IMR-90 (cell line): Measurements from ENCODE around the gene UBE2C. TPM values are rescaled to one million over a fixed set of nuclear protein-coding genes. Genes with fewer than 3 reads are reported as not detected.

ENCODE experiments used
- ATAC-seq: fragments of 200-7000 bp; cut with Tn5 transposase; 2 replicates; pipeline ENCODE4 v1.9.1; 2020; ENCODE audit warnings: low read depth, mild to moderate bottlenecking, moderate library complexity
- BruUV-seq: library from RNA; stranded (reverse); fragments of 400-500 nt; replicated peaks from 2 replicates; lab custom pipeline; 2021; lab: Mats Ljungman, UMichigan
- CTCF ChIA-PET: fragments of 300-600 bp; formaldehyde crosslinking; extraction: SDS; loops from one replicate; lab custom pipeline; 2021; ENCODE audit warnings: antibody characterized with exemption; lab: Yijun Ruan, JAX
- POLR2A ChIA-PET: fragments of 300-600 bp; sonication (Branson Sonifier 250); formaldehyde crosslinking; loops from one replicate; lab custom pipeline; 2022; ENCODE audit warnings: antibody characterized with exemption; ENCODE audit not compliant: unreplicated experiment; lab: Charles Lee
- DNase-seq: peaks from one replicate; pipeline ENCODE4 v3.0.0; 2013
- H2AFZ ChIP-seq: replicated peaks from 2 replicates; pipeline ENCODE3; 2013; ENCODE audit warnings: low read length, mild to moderate bottlenecking; ENCODE audit not compliant: poor library complexity
- H2AK5ac ChIP-seq: 2 replicates; pipeline ENCODE4 v1.6.1; 2013; ENCODE audit warnings: low read depth, low read length, inconsistent platforms
- H2AK9ac ChIP-seq: replicated peaks from 2 replicates; pipeline ENCODE3; 2013; ENCODE audit warnings: mild to moderate bottlenecking, low read depth, low read length, moderate library complexity; ENCODE audit not compliant: poor library complexity
- H2BK120ac ChIP-seq: 2 replicates; pipeline ENCODE4 v1.6.1; 2013; ENCODE audit warnings: low read depth, low read length, inconsistent platforms
- H2BK15ac ChIP-seq: 3 replicates; pipeline ENCODE4 v1.6.1; 2013; ENCODE audit warnings: low read depth, low read length, inconsistent platforms
- H2BK20ac ChIP-seq: 2 replicates; pipeline ENCODE4 v1.6.1; 2013; ENCODE audit warnings: low read depth, mild to moderate bottlenecking, inconsistent platforms, low read length, moderate library complexity
- H2BK5ac ChIP-seq: 2 replicates; pipeline ENCODE4 v1.6.1; 2013; ENCODE audit warnings: mild to moderate bottlenecking, low read depth, low read length, inconsistent platforms; ENCODE audit not compliant: poor library complexity, severe bottlenecking
- H3K14ac ChIP-seq: replicated peaks from 2 replicates; pipeline ENCODE4 v1.6.1; 2013; ENCODE audit warnings: low read depth, low read length, inconsistent platforms
- H3K18ac ChIP-seq: 2 replicates; pipeline ENCODE4 v1.6.1; 2013; ENCODE audit warnings: low read depth, low read length, control low read depth
- H3K23ac ChIP-seq: 2 replicates; pipeline ENCODE4 v1.6.1; 2013; ENCODE audit warnings: low read depth, low read length, inconsistent platforms
- H3K27ac ChIP-seq: 2 replicates; pipeline ENCODE4 v1.5.1; 2013; ENCODE audit warnings: mild to moderate bottlenecking, control low read depth, low read length; ENCODE audit not compliant: insufficient read depth
- H3K27me3 ChIP-seq: 2 replicates; pipeline ENCODE4 v1.6.1; 2013; ENCODE audit warnings: low read length; ENCODE audit not compliant: control insufficient read depth, insufficient read depth
- H3K36me3 ChIP-seq: 2 replicates; pipeline ENCODE4 v1.6.1; 2013; ENCODE audit warnings: low read length, mixed read lengths; ENCODE audit not compliant: control insufficient read depth, insufficient read depth
- H3K4ac ChIP-seq: 2 replicates; pipeline ENCODE4 v1.6.1; 2013; ENCODE audit warnings: low read depth, low read length, inconsistent platforms
- H3K4me1 ChIP-seq: 2 replicates; pipeline ENCODE4 v1.6.1; 2013; ENCODE audit warnings: low read length, mixed read lengths; ENCODE audit not compliant: control insufficient read depth, insufficient read depth
- H3K4me2 ChIP-seq: 2 replicates; pipeline ENCODE4 v1.6.1; 2013; ENCODE audit warnings: low read depth, mild to moderate bottlenecking, control low read depth, low read length, moderate library complexity
- H3K4me3 ChIP-seq: 2 replicates; pipeline ENCODE4 v1.5.1; 2013; ENCODE audit warnings: low read depth, mild to moderate bottlenecking, control low read depth, low read length, moderate library complexity; ENCODE audit not compliant: insufficient read depth
- H3K56ac ChIP-seq: 2 replicates; pipeline ENCODE4 v1.6.1; 2013; ENCODE audit warnings: low read length, inconsistent platforms; ENCODE audit not compliant: insufficient read depth; ENCODE audit errors: extremely low read depth
- H3K79me1 ChIP-seq, 2 experiments: 2 replicates each; pipeline ENCODE4 v1.6.1; 2013; ENCODE audit warnings: low read length in 2 of 2, inconsistent platforms in 1 of 2, low read depth in 1 of 2
- H3K9ac ChIP-seq: 2 replicates; pipeline ENCODE4 v1.6.1; 2013; ENCODE audit warnings: low read depth, low read length, control low read depth
- H3K9me1 ChIP-seq: 2 replicates; pipeline ENCODE4 v1.6.1; 2013; ENCODE audit warnings: low read length, inconsistent platforms; ENCODE audit not compliant: insufficient read depth
- H3K9me3 ChIP-seq: 2 replicates; pipeline ENCODE4 v1.6.1; 2013; ENCODE audit warnings: low read length; ENCODE audit not compliant: control insufficient read depth, insufficient read depth
- H4K20me1 ChIP-seq: 2 replicates; pipeline ENCODE4 v1.6.1; 2013; ENCODE audit warnings: low read length, inconsistent platforms; ENCODE audit not compliant: insufficient read depth
- H4K5ac ChIP-seq: 2 replicates; pipeline ENCODE4 v1.6.1; 2013; ENCODE audit warnings: mild to moderate bottlenecking, low read depth, low read length, control low read depth
- H4K8ac ChIP-seq, 2 experiments: 2 replicates each; pipeline ENCODE4 v1.6.1; 2013; ENCODE audit warnings: low read depth in 2 of 2, low read length in 2 of 2, control low read depth in 1 of 2, inconsistent platforms in 1 of 2
- H4K91ac ChIP-seq: 2 replicates; pipeline ENCODE4 v1.6.1; 2013; ENCODE audit warnings: low read depth, low read length, inconsistent platforms; ENCODE audit not compliant: insufficient read depth
- BHLHE40 ChIP-seq: fragments of 150-350 bp; IDR thresholded peaks from 2 replicates; pipeline ENCODE4 v1.6.1; 2016; ENCODE audit warnings: mild to moderate bottlenecking, low read depth, low read length
- CEBPB ChIP-seq: IDR thresholded peaks from 2 replicates; pipeline ENCODE4 v1.6.1; 2012; ENCODE audit warnings: low read depth, low read length, improper control_type of control experiment
- FOS ChIP-seq: fragments of 150-350 bp; IDR thresholded peaks from 2 replicates; pipeline ENCODE4 v1.6.1; 2016; ENCODE audit warnings: low read depth, low read length
- MXI1 ChIP-seq: IDR thresholded peaks from 2 replicates; pipeline ENCODE4 v1.6.1; 2012; ENCODE audit warnings: low read depth, mild to moderate bottlenecking, low read length, moderate library complexity, borderline replicate concordance
- NFE2L2 ChIP-seq: fragments of 150-350 bp; IDR thresholded peaks from 2 replicates; pipeline ENCODE4 v1.6.1; 2016; ENCODE audit warnings: low read depth, mild to moderate bottlenecking, low read length
- POLR2A ChIP-seq: IDR thresholded peaks from 2 replicates; pipeline ENCODE4 v1.6.1; 2012; ENCODE audit warnings: mild to moderate bottlenecking, low read depth, low read length
- RAD21 ChIP-seq: IDR thresholded peaks from 2 replicates; pipeline ENCODE4 v1.6.1; 2012; ENCODE audit warnings: low read length, improper control_type of control experiment
- RCOR1 ChIP-seq: IDR thresholded peaks from 2 replicates; pipeline ENCODE4 v1.6.1; 2012; ENCODE audit warnings: mild to moderate bottlenecking, low read length, improper control_type of control experiment; ENCODE audit not compliant: insufficient replicate concordance
- RFX5 ChIP-seq: IDR thresholded peaks from 2 replicates; pipeline ENCODE4 v1.8.0; 2012; ENCODE audit warnings: low read depth, mild to moderate bottlenecking, low read length, moderate library complexity
- SMC3 ChIP-seq: fragments of 150-350 bp; IDR thresholded peaks from 2 replicates; pipeline ENCODE4 v1.6.1; 2016; ENCODE audit warnings: low read depth, mild to moderate bottlenecking, antibody characterized with exemption, low read length, moderate library complexity
- WGBS, 2 experiments: methylation state at CpG; one replicate each; pipeline versions ENCODE4 v1.1.5 to v1.1.7; 2013; ENCODE audit warnings: missing lambda C conversion rate in 2 of 2; ENCODE audit not compliant: insufficient read length in 1 of 2; ENCODE audit errors: extremely low coverage in 2 of 2; 5-methylcytosine and 5-hydroxymethylcytosine counted together
- dilution Hi-C: fragments of 300-500 bp; cut with HindIII; formaldehyde crosslinking; loops from one replicate; pipeline ENCODE4 v1.14.3; 2018; ENCODE audit warnings: low sequenced_read_pairs; ENCODE audit not compliant: unreplicated experiment
- in situ Hi-C: fragments of 300-500 bp; cut with MboI; formaldehyde crosslinking; loops from 3 replicates; pipeline ENCODE4 v1.14.3; 2019; ENCODE audit warnings: low sequenced_read_pairs, inconsistent platforms, mixed read lengths
- intact Hi-C: fragments of 100-400 bp; cut with micrococcal nuclease; formaldehyde crosslinking; loops from 2 replicates; pipeline ENCODE4 v1.10.0; 2022
- polyA plus RNA-seq, 3 experiments: library from polyadenylated mRNA; depleted of rRNA; stranded (reverse); fragments of >200 nt; gene quantifications; 2 replicates each; pipeline ENCODE4 v1.2.3, GENCODE V29; 2012; ENCODE audit warnings: low replicate concordance in 1 of 3
- total RNA-seq: library from RNA; depleted of rRNA; stranded (reverse); fragments of >200 nt; gene quantifications from 2 replicates; pipeline ENCODE4 v1.2.3, GENCODE V29; 2012
- TF ChIP-seq, protein P1 (sequence below): conservative IDR thresholded peaks from 2 replicates; pipeline ENCODE4 v1.5.1; 2012; ENCODE audit warnings: mild to moderate bottlenecking, low read depth, low read length, improper control_type of control experiment
- TF ChIP-seq, protein P2 (sequence below): fragments of 150-350 bp; IDR thresholded peaks from 2 replicates; pipeline ENCODE4 v1.6.1; 2017; ENCODE audit warnings: mild to moderate bottlenecking, antibody characterized with exemption, low read length, low read depth
- TF ChIP-seq, protein P3 (sequence below): fragments of 150-350 bp; IDR thresholded peaks from 2 replicates; pipeline ENCODE4 v1.6.1; 2016; ENCODE audit warnings: low read depth, mild to moderate bottlenecking, low read length, moderate library complexity, borderline replicate concordance

Gene UBE2C
- total and polyA plus RNA-seq, 2 of the 4 experiments (the other 2 are of a cell fraction), result 43.4 to 120 TPM

DNA sequence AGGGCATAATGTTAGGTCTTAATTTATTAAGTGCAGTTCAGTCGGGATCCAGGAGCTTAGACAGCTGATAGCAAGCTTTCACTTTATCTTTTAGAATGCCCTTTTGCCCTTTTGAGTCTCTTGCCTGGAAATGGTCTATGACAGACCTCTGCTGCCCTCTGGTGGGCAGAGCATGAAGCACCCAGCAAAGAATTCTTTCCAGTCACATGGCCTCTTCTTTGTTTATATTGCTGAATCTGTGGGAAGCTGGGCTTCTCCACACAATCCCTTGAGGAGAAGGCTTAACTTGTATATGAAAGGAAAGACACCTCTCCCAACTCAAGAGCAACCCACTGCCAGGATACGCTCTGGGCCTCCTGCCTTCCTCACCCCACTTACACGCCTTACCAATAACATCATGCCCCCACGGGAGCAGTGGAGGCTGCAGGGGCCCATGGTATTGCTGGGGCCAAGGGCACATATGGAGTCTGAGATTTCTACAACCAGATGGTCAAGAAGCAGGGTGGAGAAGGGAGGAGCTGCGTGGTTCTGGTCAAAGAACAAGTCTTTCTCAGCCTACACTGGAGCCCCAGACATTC, 41.2 kb upstream of the UBE2C start (continued):
- TF ChIP-seq, protein P1, sequence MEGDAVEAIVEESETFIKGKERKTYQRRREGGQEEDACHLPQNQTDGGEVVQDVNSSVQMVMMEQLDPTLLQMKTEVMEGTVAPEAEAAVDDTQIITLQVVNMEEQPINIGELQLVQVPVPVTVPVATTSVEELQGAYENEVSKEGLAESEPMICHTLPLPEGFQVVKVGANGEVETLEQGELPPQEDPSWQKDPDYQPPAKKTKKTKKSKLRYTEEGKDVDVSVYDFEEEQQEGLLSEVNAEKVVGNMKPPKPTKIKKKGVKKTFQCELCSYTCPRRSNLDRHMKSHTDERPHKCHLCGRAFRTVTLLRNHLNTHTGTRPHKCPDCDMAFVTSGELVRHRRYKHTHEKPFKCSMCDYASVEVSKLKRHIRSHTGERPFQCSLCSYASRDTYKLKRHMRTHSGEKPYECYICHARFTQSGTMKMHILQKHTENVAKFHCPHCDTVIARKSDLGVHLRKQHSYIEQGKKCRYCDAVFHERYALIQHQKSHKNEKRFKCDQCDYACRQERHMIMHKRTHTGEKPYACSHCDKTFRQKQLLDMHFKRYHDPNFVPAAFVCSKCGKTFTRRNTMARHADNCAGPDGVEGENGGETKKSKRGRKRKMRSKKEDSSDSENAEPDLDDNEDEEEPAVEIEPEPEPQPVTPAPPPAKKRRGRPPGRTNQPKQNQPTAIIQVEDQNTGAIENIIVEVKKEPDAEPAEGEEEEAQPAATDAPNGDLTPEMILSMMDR, result peak; percentile 97

DNA sequence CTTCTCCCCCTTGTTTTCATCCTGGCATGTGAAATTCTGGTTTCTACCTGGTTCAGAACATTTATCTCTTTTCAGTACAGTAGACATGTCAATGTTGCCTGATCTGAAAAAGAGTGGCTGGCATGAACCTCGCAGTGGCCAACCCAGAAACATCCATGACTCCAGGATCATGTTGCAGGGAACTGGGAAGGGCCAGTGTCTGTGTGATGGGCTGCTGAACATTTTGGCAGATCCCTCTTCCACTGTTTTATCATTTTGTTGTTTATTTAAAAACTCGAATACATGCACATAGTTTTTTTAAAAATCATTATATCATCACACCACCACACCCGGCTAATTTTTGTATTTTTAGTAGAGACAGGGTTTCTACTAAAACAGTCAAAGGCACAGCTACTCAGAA, 39.8 kb upstream of the UBE2C start:
- H3K27me3 ChIP-seq, result peaks cover 18% of the 10 kb centered on the region
- H3K79me1 ChIP-seq, result no peaks in the 10 kb centered on the region
- in situ Hi-C loops (loop anchor here (5.0 to 25.0 kb wide), 2 partner anchors 235 to 455 kb away; partner anchors contain the start of genes EPPIN and WFDC6), intact Hi-C loops (loop anchor here (5.0 to 10.0 kb wide), 6 partner anchors 312 to 1078 kb away; partner anchors contain the start of genes NCOA5, STK4 and TOMM34), dilution Hi-C loops (no loop called here)
- H3K4me2 ChIP-seq, result no peak overlapping the region
- H3K56ac ChIP-seq, result no peak overlapping the region
- H3K14ac ChIP-seq, result no peak overlapping the region
- no peak overlapping the region for H2AK9ac ChIP-seq
- no peak overlapping the region; the same call in 1 of the 2 replicates for H3K18ac ChIP-seq
- no peak overlapping the region for H3K23ac ChIP-seq
- H3K9ac ChIP-seq, result no peak overlapping the region
- H4K91ac ChIP-seq, result no peak overlapping the region
- no peak overlapping the region for H3K4ac ChIP-seq
- H3K9me3 ChIP-seq, result no peaks in the 10 kb centered on the region
- ChIA-PET POLR2A (interaction anchor here (0.7 kb wide), 1 partner anchor 362 kb away, joined by 9 read pairs; no protein-coding TSS in a partner anchor), CTCF (no interaction called here)
- no peak overlapping the region for H2AK5ac ChIP-seq
- H2BK120ac ChIP-seq, result no peak overlapping the region
- peaks cover 5% of the 10 kb centered on the region; the same call in 1 of the 2 replicates for H3K9me1 ChIP-seq
- no peak overlapping the region for H2BK20ac ChIP-seq
- no peak overlapping the region; the same call in 1 of the 2 replicates for H4K5ac ChIP-seq
- whole genome bisulfite sequencing, 2 experiments, result no CpG with 5 or more reads among the region's 3 CpGs
- no peak overlapping the region for H3K27ac ChIP-seq
- ATAC-seq (no peak), DNase-seq (no peak)
- H2BK15ac ChIP-seq, result no peak overlapping the region
- no peaks in the 10 kb centered on the region for H4K20me1 ChIP-seq
- no peak overlapping the region for H2BK5ac ChIP-seq
- H3K4me3 ChIP-seq, result no peak overlapping the region
- no peaks in the 10 kb centered on the region for H3K36me3 ChIP-seq
- H3K4me1 ChIP-seq, result peaks cover 7% of the 10 kb centered on the region
- no peak overlapping the region for H4K8ac ChIP-seq
- no peak overlapping the region for H2AFZ ChIP-seq
- no TSS peak for BruUV-seq
- TF ChIP-seq, protein P2, sequence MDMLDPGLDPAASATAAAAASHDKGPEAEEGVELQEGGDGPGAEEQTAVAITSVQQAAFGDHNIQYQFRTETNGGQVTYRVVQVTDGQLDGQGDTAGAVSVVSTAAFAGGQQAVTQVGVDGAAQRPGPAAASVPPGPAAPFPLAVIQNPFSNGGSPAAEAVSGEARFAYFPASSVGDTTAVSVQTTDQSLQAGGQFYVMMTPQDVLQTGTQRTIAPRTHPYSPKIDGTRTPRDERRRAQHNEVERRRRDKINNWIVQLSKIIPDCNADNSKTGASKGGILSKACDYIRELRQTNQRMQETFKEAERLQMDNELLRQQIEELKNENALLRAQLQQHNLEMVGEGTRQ, result no peak
- TF ChIP-seq CEBPB (no peak), BHLHE40 (no peak), POLR2A (no peak), FOS (no peak), MXI1 (no peak), RCOR1 (no peak), RFX5 (no peak), NFE2L2 (no peak), RAD21 (no peak), SMC3 (no peak)
- TF ChIP-seq, protein P3, sequence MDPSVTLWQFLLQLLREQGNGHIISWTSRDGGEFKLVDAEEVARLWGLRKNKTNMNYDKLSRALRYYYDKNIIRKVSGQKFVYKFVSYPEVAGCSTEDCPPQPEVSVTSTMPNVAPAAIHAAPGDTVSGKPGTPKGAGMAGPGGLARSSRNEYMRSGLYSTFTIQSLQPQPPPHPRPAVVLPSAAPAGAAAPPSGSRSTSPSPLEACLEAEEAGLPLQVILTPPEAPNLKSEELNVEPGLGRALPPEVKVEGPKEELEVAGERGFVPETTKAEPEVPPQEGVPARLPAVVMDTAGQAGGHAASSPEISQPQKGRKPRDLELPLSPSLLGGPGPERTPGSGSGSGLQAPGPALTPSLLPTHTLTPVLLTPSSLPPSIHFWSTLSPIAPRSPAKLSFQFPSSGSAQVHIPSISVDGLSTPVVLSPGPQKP, result no peak
